Activated CD4-positive, alpha-beta memory T cell treated with anti-CD3 and anti-CD28 coated beads for 36 hours (primary cell): ENCODE measurements around the gene ATP11A. TPM values are rescaled to one million over a fixed set of nuclear protein-coding genes. Genes with fewer than 3 reads are reported as not detected.
A peak's percentile ranks its signal among the peaks of the same experiment; 100 is the strongest.

ENCODE experiments used
- CTCF ChIA-PET: fragments of 350-600 bp; sonication (Branson Sonifier 250); formaldehyde crosslinking; loops from one replicate; lab custom pipeline; 2021; ENCODE audit warnings: antibody characterized with exemption, inconsistent platforms; lab: Charles Lee
- POLR2A ChIA-PET: fragments of 350-600 bp; sonication (Branson Sonifier 250); formaldehyde crosslinking; loops from one replicate; lab custom pipeline; 2021; ENCODE audit warnings: antibody characterized with exemption; lab: Charles Lee
- DNase-seq: peaks from one replicate; pipeline ENCODE4 v3.0.0-alpha.2; 2020
- H3K27ac Mint-ChIP-seq: one replicate; pipeline ENCODE4 v1.8.0; 2021; ENCODE audit warnings: mixed read lengths
- H3K27me3 Mint-ChIP-seq: one replicate; pipeline ENCODE4 v1.8.0; 2021; ENCODE audit warnings: mixed read lengths
- H3K36me3 Mint-ChIP-seq: one replicate; pipeline ENCODE4 v1.8.0; 2021; ENCODE audit warnings: mixed read lengths
- H3K4me1 Mint-ChIP-seq: one replicate; pipeline ENCODE4 v1.8.0; 2021; ENCODE audit warnings: low read depth, mixed read lengths
- H3K4me3 Mint-ChIP-seq: one replicate; pipeline ENCODE4 v1.8.0; 2021; ENCODE audit warnings: mild to moderate bottlenecking, mixed read lengths
- H3K9me3 Mint-ChIP-seq: one replicate; pipeline ENCODE4 v1.8.0; 2021; ENCODE audit warnings: mixed read lengths
- intact Hi-C: fragments of 100-400 bp; cut with micrococcal nuclease; formaldehyde crosslinking; loops from one replicate; pipeline ENCODE4 v1.15.1; 2023
- total RNA-seq, 2 experiments: library from RNA; stranded (reverse); gene quantifications; one replicate each; pipeline ENCODE4 v1.2.3, GENCODE V29; 2021

Gene ATP11A
- total RNA-seq, 2 experiments from 2014 or later: 36.6 to 38.7 TPM

DNA sequence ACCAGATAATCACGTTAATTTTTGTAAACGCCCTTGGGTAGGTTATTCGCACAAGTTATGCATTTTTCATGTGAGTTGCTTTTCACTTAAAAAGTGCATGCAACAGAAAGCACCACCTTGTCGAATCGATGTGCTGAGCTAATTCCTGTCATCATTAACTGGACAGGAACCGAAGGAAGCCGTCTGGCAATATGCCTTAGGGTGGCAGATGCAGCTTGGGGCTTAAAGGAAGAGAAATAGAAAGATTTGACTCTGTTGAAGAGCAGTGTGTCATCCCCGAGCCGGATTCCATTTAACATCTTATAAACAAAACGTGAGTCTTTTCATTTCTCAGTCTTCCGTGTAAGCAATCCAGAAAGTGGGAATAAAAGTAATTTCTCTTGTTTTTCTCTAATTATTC, 70.0 kb downstream of the ATP11A start:
- H3K27ac Mint-ChIP-seq: no peak overlapping the region
- H3K36me3 Mint-ChIP-seq: no peaks in the 10 kb centered on the region
- intact Hi-C loops: no loop called here
- peaks cover 4% of the 10 kb centered on the region for H3K4me1 Mint-ChIP-seq
- POLR2A ChIA-PET: no interaction called here
- H3K27me3 Mint-ChIP-seq: no peaks in the 10 kb centered on the region
- DNase-seq: no peak
- CTCF ChIA-PET: no interaction called here
- H3K9me3 Mint-ChIP-seq: no peaks in the 10 kb centered on the region
- no peak overlapping the region for H3K4me3 Mint-ChIP-seq

DNA sequence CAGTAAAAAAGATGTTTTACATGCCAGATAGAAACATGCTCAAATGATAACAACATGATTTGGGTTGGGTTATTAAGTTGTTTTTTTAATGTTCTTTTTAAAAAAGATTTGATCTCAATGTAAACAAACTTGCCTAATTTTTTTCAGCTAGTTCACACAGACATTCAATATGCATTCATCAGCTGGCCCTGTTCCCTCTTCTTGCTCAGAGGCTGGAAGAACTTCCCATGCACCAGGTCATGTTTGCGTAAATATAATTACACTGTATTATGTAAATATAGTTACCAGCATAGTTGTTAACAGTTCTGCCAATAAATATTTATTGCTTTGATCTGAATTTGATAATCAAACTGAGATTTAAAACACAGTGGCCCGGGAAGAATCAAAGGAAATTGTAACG, 70.6 kb downstream of the ATP11A start:
- DNase-seq: no peak
- intact Hi-C loops: no loop called here
- no peak overlapping the region for H3K4me3 Mint-ChIP-seq
- H3K9me3 Mint-ChIP-seq: no peaks in the 10 kb centered on the region
- no peak overlapping the region for H3K27ac Mint-ChIP-seq
- H3K36me3 Mint-ChIP-seq: no peaks in the 10 kb centered on the region
- CTCF ChIA-PET: no interaction called here
- POLR2A ChIA-PET: no interaction called here
- peaks cover 4% of the 10 kb centered on the region for H3K4me1 Mint-ChIP-seq
- no peaks in the 10 kb centered on the region for H3K27me3 Mint-ChIP-seq

DNA sequence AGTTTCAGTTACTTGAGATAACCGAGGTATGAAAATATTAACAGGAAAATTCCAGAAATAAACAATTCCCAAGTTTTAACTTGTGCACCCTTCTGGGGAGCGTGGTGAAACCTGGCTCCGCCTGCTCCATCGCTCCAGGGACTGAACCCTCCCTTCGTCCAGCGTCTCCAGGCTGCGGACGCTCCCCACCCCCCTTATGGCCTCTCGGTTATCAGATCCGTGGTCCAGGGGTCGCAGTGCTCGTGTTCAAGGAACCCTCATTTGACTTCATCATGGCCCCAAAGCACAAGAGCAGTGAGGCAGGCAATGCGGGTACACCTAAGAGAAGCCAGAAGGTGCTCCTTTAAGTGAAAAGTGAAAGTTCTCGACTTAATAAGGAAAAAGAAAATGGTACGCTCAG, 71.1 kb downstream of the ATP11A start:
- H3K4me3 Mint-ChIP-seq: no peak overlapping the region
- H3K36me3 Mint-ChIP-seq: no peaks in the 10 kb centered on the region
- ChIA-PET POLR2A (no interaction called here), CTCF (no interaction called here)
- peaks cover 6% of the 10 kb centered on the region for H3K4me1 Mint-ChIP-seq
- intact Hi-C loops: no loop called here
- H3K27ac Mint-ChIP-seq: no peak overlapping the region
- H3K27me3 Mint-ChIP-seq: no peaks in the 10 kb centered on the region
- H3K9me3 Mint-ChIP-seq: peaks cover 2% of the 10 kb centered on the region
- DNase-seq: no peak

DNA sequence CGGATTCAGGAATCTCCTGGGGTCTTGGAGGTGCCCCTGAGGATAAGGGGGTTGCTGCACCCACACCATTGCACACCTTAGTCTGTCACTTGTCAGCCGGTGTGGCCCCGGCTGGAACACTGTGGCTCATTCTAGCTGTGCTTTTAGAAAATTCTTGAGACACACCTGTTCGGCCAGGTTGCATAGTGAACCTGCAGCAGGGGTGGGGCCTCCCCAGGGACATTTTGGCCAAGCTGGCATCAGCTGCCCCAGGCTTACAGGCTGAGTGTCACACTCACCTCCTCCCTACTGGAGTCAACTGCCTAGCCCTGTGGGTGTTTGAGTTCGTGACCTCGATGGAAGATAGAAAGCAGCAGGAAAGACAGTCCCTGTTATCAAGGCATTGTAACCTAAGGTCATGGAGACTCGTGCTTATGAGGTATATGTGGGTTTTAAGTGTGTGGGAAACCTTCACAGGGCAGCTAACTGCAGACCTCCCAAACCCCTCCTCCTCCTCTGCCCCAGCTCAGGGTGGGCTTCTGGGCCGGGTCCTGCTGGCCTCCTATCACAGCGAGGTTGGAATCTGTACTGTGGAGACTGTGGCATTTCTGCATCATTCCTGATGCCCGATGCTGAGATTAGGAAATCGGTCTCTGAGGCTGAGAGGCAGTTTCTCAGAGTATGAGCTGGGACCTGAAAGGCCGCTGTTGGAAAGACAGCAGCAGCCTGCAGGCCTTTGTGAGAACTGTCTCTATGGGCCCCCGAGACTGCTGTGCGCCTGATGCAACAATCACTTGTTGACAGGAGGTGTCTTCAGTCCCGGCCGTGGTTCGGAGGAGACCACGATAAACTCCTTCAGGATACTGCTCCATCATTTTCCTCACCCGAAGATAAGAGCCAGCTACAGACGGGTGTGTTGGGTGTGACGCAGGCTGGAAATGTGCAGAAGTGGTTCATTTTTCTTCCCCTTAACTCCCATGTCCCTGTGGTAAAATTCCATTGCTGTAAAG, 72.2 kb downstream of the ATP11A start:
- no peak for DNase-seq
- Mint-ChIP-seq H3K4me1 (peaks cover 13% of the 10 kb centered on the region), H3K9me3 (peaks cover 4% of the 10 kb centered on the region), H3K4me3 (no peak overlapping the region), H3K27ac (no peak overlapping the region), H3K36me3 (no peaks in the 10 kb centered on the region), H3K27me3 (no peaks in the 10 kb centered on the region)
- intact Hi-C loops: no loop called here
- ChIA-PET POLR2A (no interaction called here), CTCF (interaction anchor here (1.3 kb wide), 1 partner anchor 122 kb away, joined by 5 read pairs; no protein-coding TSS in a partner anchor)

DNA sequence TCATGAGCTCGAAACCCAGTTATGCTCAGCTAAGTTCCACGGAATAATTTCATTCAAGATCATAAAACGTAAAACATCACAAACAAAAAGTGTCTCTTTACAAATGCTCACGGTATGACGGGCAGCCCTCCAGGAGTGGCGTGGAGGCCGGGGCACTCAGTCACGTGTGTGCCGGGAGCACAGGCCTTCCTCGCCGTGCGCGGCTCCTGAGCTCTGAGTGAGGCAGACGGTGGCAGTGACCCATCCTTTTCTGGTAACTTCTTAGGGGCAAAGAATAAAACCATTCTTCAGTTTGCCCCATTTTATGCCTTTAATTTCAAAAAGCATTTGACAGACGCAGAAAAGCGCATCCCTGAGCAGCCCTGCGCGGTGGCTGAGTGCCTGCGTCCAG, 72.8 kb downstream of the ATP11A start:
- intact Hi-C loops: no loop called here
- Mint-ChIP-seq H3K4me1 (peaks cover 16% of the 10 kb centered on the region), H3K27ac (no peak overlapping the region), H3K27me3 (no peaks in the 10 kb centered on the region), H3K4me3 (no peak overlapping the region), H3K9me3 (peaks cover 4% of the 10 kb centered on the region), H3K36me3 (no peaks in the 10 kb centered on the region)
- DNase-seq: no peak
- CTCF ChIA-PET: interaction anchor here (0.6 to 1.3 kb wide), 2 partner anchors 122 to 862 kb away, joined by 5 read pairs; no protein-coding TSS in a partner anchor
- POLR2A ChIA-PET: no interaction called here

DNA sequence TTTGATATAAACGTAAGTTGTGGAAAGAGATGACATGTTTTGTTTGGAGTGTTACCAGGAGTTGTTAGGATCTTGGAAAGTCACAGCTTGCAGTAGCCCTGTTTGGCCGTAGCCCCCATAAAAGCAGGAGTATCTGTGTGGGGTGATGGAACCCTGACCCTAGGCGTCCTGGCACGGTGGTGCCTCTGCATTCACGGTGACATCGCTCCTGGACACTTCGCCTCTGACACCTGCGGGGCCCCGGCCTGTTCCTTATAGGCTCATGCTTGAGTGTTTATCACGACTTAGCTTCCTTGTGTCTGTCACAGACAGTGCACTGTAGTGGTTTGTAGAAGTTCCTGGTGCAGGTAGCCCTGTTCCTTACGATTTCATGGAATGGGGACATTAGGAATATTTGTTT, 74.2 kb downstream of the ATP11A start:
- Mint-ChIP-seq H3K4me1 (peaks cover 25% of the 10 kb centered on the region), H3K27ac (no peak overlapping the region), H3K27me3 (no peaks in the 10 kb centered on the region), H3K36me3 (no peaks in the 10 kb centered on the region), H3K9me3 (peaks cover 4% of the 10 kb centered on the region), H3K4me3 (no peak overlapping the region)
- CTCF ChIA-PET: no interaction called here
- DNase-seq: no peak
- intact Hi-C loops: no loop called here
- POLR2A ChIA-PET: no interaction called here

DNA sequence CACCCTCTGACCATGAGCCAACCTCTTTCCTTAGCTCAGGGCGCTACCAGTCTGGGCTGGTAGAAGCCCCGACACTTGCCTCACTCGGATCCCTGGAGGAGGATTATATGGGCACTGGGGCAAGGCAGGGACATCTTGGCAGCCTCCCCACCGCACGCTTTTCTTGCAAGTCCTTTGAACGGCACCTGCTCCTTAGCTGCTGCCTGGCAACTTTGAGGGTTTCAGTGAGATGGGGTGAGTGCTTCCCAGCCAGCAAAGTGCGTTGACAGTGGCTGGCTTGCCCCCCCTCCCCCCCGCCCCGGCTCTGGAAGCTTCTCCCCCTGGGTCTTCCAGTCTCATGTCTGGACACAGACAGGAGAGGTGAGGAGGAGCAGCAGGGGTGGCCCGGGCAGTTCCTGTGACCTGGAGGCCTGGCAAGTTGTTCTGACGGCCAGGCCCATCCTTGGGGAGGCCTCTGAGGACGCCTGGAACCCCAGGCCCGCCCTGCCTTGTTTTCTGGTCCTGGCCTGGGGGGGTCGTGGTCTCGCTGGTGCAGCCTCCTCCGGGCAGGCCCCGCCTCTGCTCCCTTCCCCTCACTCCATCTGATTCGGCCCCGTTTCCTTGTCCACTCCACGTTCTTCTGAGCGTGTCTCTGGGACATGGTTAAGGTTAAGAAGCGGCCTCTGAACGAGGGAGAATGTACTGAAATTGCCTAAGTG, 75.2 kb downstream of the ATP11A start:
- H3K4me1 Mint-ChIP-seq: peaks cover 32% of the 10 kb centered on the region
- CTCF ChIA-PET: no interaction called here
- no peak for DNase-seq
- intact Hi-C loops: no loop called here
- peaks cover 4% of the 10 kb centered on the region for H3K9me3 Mint-ChIP-seq
- POLR2A ChIA-PET: no interaction called here
- H3K36me3 Mint-ChIP-seq: no peaks in the 10 kb centered on the region
- no peaks in the 10 kb centered on the region for H3K27me3 Mint-ChIP-seq
- no peak overlapping the region for H3K4me3 Mint-ChIP-seq
- no peak overlapping the region for H3K27ac Mint-ChIP-seq

DNA sequence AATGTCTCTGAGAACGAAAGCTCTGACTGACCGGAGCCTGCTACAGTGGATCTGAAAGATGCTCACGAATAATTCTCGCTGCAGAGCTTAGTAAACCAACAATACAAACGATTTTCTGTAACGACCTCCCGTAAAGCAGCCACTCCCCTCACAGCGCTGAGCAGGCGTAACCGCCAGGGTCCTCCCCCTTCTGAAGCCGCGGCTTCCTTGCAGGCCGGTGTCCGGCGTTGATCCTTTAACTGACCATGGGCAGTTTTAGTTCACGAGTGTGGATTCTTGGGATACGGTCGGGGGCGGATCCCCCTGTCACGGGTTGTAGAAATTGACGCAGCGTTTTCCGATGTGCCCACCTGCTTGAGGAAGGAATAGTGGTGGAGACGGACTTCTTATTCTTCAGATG, 75.9 kb downstream of the ATP11A start:
- Mint-ChIP-seq H3K36me3 (no peaks in the 10 kb centered on the region), H3K9me3 (peaks cover 4% of the 10 kb centered on the region), H3K27ac (no peak overlapping the region), H3K4me1 (peaks cover 32% of the 10 kb centered on the region), H3K27me3 (no peaks in the 10 kb centered on the region), H3K4me3 (no peak overlapping the region)
- POLR2A ChIA-PET: no interaction called here
- no peak for DNase-seq
- CTCF ChIA-PET: no interaction called here
- intact Hi-C loops: no loop called here

DNA sequence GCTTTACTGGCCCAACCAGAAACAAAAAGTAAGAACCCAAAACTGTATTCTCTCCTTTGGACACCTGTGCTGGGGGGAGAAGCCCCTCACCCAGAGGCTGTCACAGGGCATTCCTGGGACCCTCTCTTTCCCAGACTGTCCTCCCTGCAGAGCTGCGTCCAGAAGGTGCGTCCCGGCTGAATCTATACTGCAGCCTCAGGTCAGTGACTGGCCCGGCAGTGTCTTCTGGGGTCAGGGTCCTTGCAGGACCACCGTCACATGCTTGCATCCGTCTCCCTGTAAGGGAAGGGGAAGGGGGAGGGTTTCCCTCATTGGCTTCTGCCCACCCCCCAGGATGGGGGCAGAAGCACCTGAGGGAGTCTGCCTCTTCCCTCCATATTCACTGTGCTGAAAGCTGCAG, 76.5 kb downstream of the ATP11A start:
- no peak for DNase-seq
- POLR2A ChIA-PET: no interaction called here
- H3K4me1 Mint-ChIP-seq: peaks cover 32% of the 10 kb centered on the region
- peaks cover 4% of the 10 kb centered on the region for H3K9me3 Mint-ChIP-seq
- peak overlapping the region; percentile 23 for H3K27ac Mint-ChIP-seq
- CTCF ChIA-PET: no interaction called here
- no peak overlapping the region for H3K4me3 Mint-ChIP-seq
- H3K36me3 Mint-ChIP-seq: no peaks in the 10 kb centered on the region
- H3K27me3 Mint-ChIP-seq: no peaks in the 10 kb centered on the region
- intact Hi-C loops: no loop called here

DNA sequence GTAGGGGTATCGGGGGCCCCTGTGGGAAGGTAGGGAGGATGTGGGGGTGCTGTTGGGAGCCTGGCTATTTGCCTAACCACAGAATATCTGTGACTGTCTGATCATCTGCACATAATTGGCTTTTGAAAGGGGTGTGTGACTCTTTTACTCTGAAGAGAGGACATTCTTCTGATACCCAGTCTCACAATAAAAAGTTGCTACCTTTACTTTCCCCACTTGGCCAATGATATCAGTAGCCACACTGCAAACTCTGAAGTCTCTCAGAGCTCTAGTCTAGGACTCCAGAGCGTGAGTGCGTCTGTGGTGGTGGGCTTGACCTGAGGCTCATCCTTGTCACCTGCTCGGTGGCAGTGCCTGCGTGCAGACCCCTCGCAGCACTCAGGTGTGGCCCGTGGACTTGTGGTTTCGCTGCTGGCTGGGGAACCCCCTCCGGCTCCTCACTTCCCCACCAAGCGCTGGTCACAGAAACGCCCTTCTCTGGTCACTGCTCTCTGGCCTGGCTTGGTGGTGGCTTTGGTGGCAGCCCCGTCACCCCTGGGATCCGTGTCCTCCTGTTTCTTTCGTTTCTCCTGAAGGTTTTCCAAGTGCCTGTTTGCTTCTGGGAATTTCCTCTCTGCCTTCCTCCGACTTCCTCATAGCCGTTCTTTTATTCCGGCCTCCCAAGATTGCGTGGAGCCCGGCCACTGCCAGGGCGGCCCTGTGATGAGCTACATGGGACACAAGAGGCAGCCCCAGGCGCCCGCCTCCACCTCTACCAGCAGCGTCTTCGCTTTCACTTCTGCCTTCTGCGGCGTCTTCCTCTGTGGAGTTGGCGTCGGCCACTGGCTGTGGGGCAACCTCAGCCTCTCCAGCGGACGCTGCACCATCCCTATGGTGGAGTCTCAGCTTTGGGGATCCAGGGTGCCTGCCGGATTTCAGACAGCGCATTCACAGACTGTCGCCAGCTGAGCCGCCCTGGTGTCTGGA, 78.0 kb downstream of the ATP11A start:
- peaks cover 32% of the 10 kb centered on the region for H3K4me1 Mint-ChIP-seq
- H3K27ac Mint-ChIP-seq: peak overlapping the region; percentile 25
- no peak for DNase-seq
- H3K9me3 Mint-ChIP-seq: peaks cover 4% of the 10 kb centered on the region
- H3K4me3 Mint-ChIP-seq: no peak overlapping the region
- ChIA-PET POLR2A (no interaction called here), CTCF (no interaction called here)
- no peaks in the 10 kb centered on the region for H3K27me3 Mint-ChIP-seq
- intact Hi-C loops: no loop called here
- no peaks in the 10 kb centered on the region for H3K36me3 Mint-ChIP-seq

DNA sequence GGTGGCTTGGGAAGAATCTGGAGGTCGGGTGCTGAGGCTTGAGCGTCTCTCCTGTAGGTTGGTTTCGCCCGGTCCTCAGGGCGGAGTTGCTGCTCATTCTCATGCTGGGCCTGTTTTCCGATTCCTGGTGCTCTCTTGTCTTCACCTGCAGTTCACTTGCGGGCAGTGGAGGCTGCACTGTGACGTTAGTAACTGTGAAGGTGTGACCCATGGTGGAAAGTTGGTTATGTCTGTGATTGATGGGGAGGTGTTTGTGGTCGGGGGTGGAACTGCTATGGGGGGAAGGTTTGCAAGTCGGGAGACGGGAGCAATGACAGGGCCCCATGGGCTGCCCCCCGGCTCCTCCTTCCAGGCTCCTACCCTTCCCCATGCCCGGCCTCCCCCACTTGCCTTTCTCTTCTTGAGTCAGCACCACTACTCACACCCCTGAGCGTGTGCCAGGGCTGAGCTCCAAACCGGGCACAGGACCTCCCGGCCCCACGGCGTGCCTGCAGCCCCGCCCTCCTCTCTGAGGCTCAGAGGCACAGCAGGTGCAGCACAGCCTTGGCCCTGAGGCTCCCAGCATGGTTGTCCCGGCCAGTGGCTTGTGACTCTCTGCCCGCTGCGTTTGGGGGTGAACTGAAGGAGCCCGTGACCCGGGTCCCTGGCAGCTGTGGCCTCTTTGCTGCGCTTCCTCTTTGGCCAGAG, 79.1 kb downstream of the ATP11A start:
- no peaks in the 10 kb centered on the region for H3K36me3 Mint-ChIP-seq
- no peaks in the 10 kb centered on the region for H3K27me3 Mint-ChIP-seq
- H3K27ac Mint-ChIP-seq: no peak overlapping the region
- CTCF ChIA-PET: no interaction called here
- intact Hi-C loops: no loop called here
- peaks cover 32% of the 10 kb centered on the region for H3K4me1 Mint-ChIP-seq
- no peak overlapping the region for H3K4me3 Mint-ChIP-seq
- H3K9me3 Mint-ChIP-seq: peaks cover 4% of the 10 kb centered on the region
- POLR2A ChIA-PET: no interaction called here
- DNase-seq: peak; percentile 49
